K562 (cell line): ENCODE results near the gene TOM1. TPM values are rescaled to one million over a fixed set of nuclear protein-coding genes. Genes with fewer than 3 reads are reported as not detected.

Source experiments
- ATAC-seq: fragments of 200-7000 bp; cut with Tn5 transposase; 3 replicates; pipeline ENCODE4 v1.9.1; 2020; ENCODE audit warnings: moderate library complexity
- BruUV-seq: library from RNA; stranded (reverse); fragments of 400-500 nt; replicated peaks from 2 replicates; lab custom pipeline; 2021; lab: Mats Ljungman, UMichigan
- CTCF ChIA-PET: fragments of 300-600 bp; formaldehyde crosslinking; extraction: SDS; loops from one replicate; lab custom pipeline; 2021; ENCODE audit warnings: low intra/inter-chr PET ratio; lab: Yijun Ruan, JAX
- POLR2A ChIA-PET: fragments of 300-600, 350-650 bp; sonication (Branson Sonifier 250); formaldehyde crosslinking; extraction: SDS; loops from one replicate; lab custom pipeline; 2021; ENCODE audit warnings: antibody characterized with exemption, inconsistent platforms; lab: Yijun Ruan, JAX
- DNase-seq, 4 experiments: peaks; one replicate each; pipeline versions ENCODE4 v3.0.0 to v3.0.0-alpha.2; 2011 to 2018; ENCODE audit warnings: low spot score in 3 of 4, mixed read lengths in 3 of 4; ENCODE audit errors: extremely low read depth in 1 of 4
- FAIRE-seq: peaks from 2 replicates; lab custom pipeline; 2011; peaks lifted over from hg19 to GRCh38; lab: Jason Lieb, UNC
- H2AFZ ChIP-seq: 2 replicates; pipeline ENCODE4 v1.6.0; 2011; ENCODE audit warnings: low read depth, low read length, control low read depth, inconsistent platforms
- H3K27ac ChIP-seq: fragments of 200-600 bp; 3 replicates; pipeline ENCODE4 v1.8.0; 2011; ENCODE audit warnings: low read depth, mild to moderate bottlenecking, control low read depth, inconsistent platforms, low read length, moderate library complexity, mixed read lengths; ENCODE audit errors: extremely low read depth
- H3K27me3 ChIP-seq, 2 experiments: fragments of 300-600 bp in 1 of 2; 2 replicates in 1 of 2; 3 replicates in 1 of 2; pipeline versions ENCODE4 v1.6.0 to v1.8.0; 2011; ENCODE audit warnings: inconsistent platforms in 2 of 2, low read length in 2 of 2, mild to moderate bottlenecking in 1 of 2, mixed read lengths in 1 of 2, moderate library complexity in 1 of 2; ENCODE audit not compliant: control insufficient read depth in 2 of 2, insufficient read depth in 2 of 2
- H3K36me3 ChIP-seq: fragments of 300-600 bp; 3 replicates; pipeline ENCODE4 v1.8.0; 2011; ENCODE audit warnings: mild to moderate bottlenecking, low read length, inconsistent platforms; ENCODE audit not compliant: control insufficient read depth, insufficient read depth
- H3K4me1 ChIP-seq, 2 experiments: fragments of 200-600 bp in 1 of 2; replicated peaks in 1 of 2; 2 replicates in 1 of 2; 3 replicates in 1 of 2; pipeline versions ENCODE4 v1.5.1 to v1.8.0; 2011; ENCODE audit warnings: inconsistent platforms in 2 of 2, low read length in 2 of 2, mild to moderate bottlenecking in 1 of 2, mixed read lengths in 1 of 2, moderate library complexity in 1 of 2; ENCODE audit not compliant: control insufficient read depth in 2 of 2, insufficient read depth in 2 of 2
- H3K4me2 ChIP-seq: 2 replicates; pipeline ENCODE4 v1.6.1; 2011; ENCODE audit warnings: low read length, control low read depth, inconsistent platforms, mixed read lengths; ENCODE audit not compliant: insufficient read depth
- H3K4me3 ChIP-seq: fragments of 200-600 bp; sonication (generic), shearing (Covaris generic); 2 replicates; pipeline ENCODE4 v1.5.1; 2016; ENCODE audit warnings: control low read depth, inconsistent platforms
- H3K79me2 ChIP-seq: fragments of 200-600 bp; 3 replicates; pipeline ENCODE4 v1.8.0; 2011; ENCODE audit warnings: low read length, inconsistent platforms; ENCODE audit not compliant: control insufficient read depth, insufficient read depth
- H3K9ac ChIP-seq, 2 experiments: 2 replicates each; pipeline versions ENCODE4 v1.6.0 to v1.6.1; 2011; ENCODE audit warnings: low read depth in 2 of 2, low read length in 2 of 2, control low read depth in 1 of 2, inconsistent platforms in 1 of 2, mild to moderate bottlenecking in 1 of 2, mixed read lengths in 1 of 2; ENCODE audit not compliant: insufficient read depth in 1 of 2
- H3K9me1 ChIP-seq: one replicate; pipeline ENCODE4 v1.6.0; 2011; ENCODE audit warnings: inconsistent platforms, mild to moderate bottlenecking, low read length, moderate library complexity; ENCODE audit not compliant: control insufficient read depth, insufficient read depth
- H3K9me3 ChIP-seq: replicated peaks from 2 replicates; pipeline ENCODE4 v1.5.1; 2011; ENCODE audit warnings: low read depth, low read length, inconsistent platforms; ENCODE audit not compliant: control insufficient read depth, insufficient read depth
- H4K20me1 ChIP-seq: replicated peaks from 2 replicates; pipeline ENCODE4 v1.6.1; 2011; ENCODE audit warnings: low read length, inconsistent platforms, mixed read lengths; ENCODE audit not compliant: control insufficient read depth, insufficient read depth
- CHD7 ChIP-seq: fragments of 200-600 bp; sonication (generic); IDR thresholded peaks from one replicate; pipeline ENCODE4 v1.6.1; 2012; ENCODE audit warnings: mild to moderate bottlenecking, low read depth, low read length, inconsistent platforms
- DIDO1 ChIP-seq: fragments of 450-650 bp; IDR thresholded peaks from 2 replicates; pipeline ENCODE4 v1.6.1; 2016; ENCODE audit warnings: low read depth, missing biosample characterization, missing genetic modification characterization
- GATAD2B ChIP-seq: fragments of 450-650 bp; IDR thresholded peaks from 2 replicates; pipeline ENCODE4 v1.6.1; 2017; ENCODE audit warnings: mild to moderate bottlenecking, borderline replicate concordance
- KAT8 ChIP-seq: fragments of 450-650 bp; IDR thresholded peaks from 2 replicates; pipeline ENCODE4 v1.6.1; 2016; ENCODE audit warnings: low read depth, mild to moderate bottlenecking
- POLR2H ChIP-seq: IDR thresholded peaks from 2 replicates; pipeline ENCODE4 v1.6.1; 2016; ENCODE audit warnings: missing genetic modification characterization, low read depth, mild to moderate bottlenecking, control low read depth, missing compliant biosample characterization, moderate library complexity
- ZNF253 ChIP-seq: fragments of 250-450 bp; sonication (Bioruptor Pico); conservative IDR thresholded peaks from 2 replicates; pipeline ENCODE4 v1.6.1; 2021; ENCODE audit warnings: mild to moderate bottlenecking
- ZNF398 ChIP-seq: fragments of 250-450 bp; sonication (Bioruptor Pico); IDR thresholded peaks from 2 replicates; pipeline ENCODE4 v1.8.0; 2021; ENCODE audit warnings: moderate library complexity, mild to moderate bottlenecking, inconsistent platforms
- WGBS: fragments of 100-300 bp; shearing (Covaris generic); methylation state at CpG from one replicate; pipeline ENCODE4 v1.1.6; 2016; ENCODE audit warnings: low coverage, mixed read lengths; ENCODE audit not compliant: insufficient coverage; ENCODE audit errors: missing lambda C conversion rate; 5-methylcytosine and 5-hydroxymethylcytosine counted together
- in situ Hi-C: fragments of 300-500 bp; cut with MboI; formaldehyde crosslinking; loops from 4 replicates; pipeline ENCODE4 v1.15.0; 2018; ENCODE audit warnings: inconsistent platforms, mixed read lengths
- intact Hi-C: fragments of 100-400 bp; cut with micrococcal nuclease; formaldehyde crosslinking; loops from 2 replicates; pipeline ENCODE4 v1.14.2; 2022
- polyA plus RNA-seq, 8 experiments: library from polyadenylated mRNA; depleted of rRNA in 4 of 8; stranded (reverse) in 5 of 8; unstranded in 3 of 8; fragments of >200 nt; fragmentation: Nextera tagmentation in 2 of 8; fragmentation: Illumina TruSeq in 1 of 8; extraction: Ambion mirVana in 2 of 8; extraction: Trizol in 1 of 8; gene quantifications; 2 replicates each; pipeline versions ENCODE4 v1.2.1 to v1.2.3, GENCODE V29; 2011 to 2014; ENCODE audit warnings: inconsistent platforms in 1 of 8, missing spikeins in 1 of 8
- total RNA-seq, 7 experiments: library from RNA; depleted of rRNA in 6 of 7; stranded (reverse); fragments of >200 nt in 6 of 7; fragmentation: Illumina TruSeq in 2 of 7; extraction: Trizol in 2 of 7; gene quantifications; 2 replicates each; pipeline versions ENCODE4 v1.2.1 to v1.2.3, GENCODE V29; 2011 to 2021; ENCODE audit warnings: low replicate concordance in 1 of 7

TOM1 gene
- total and polyA plus RNA-seq, 9 of the 15 experiments (the other 6 are each of a cell fraction or from before 2014, with no cell fraction given), result 0.64 to 20.6 (median 12.0) TPM

GRCh38 chr22:35379146-35379993 is 79.7 kb downstream of the TOM1 start:
- Histone ChIP-seq H3K79me2 (no peaks in the 10 kb centered on the region), H3K4me2 (no peak overlapping the region), H3K27ac (no peak overlapping the region), H3K36me3 (no peaks in the 10 kb centered on the region), H3K9me3 (no peaks in the 10 kb centered on the region), H3K4me1 (peaks cover 20 to 24% of the 10 kb centered on the region in 2 experiments), H4K20me1 (no peaks in the 10 kb centered on the region), H3K27me3 (no peaks in the 10 kb centered on the region), H2AFZ (no peak overlapping the region), H3K9me1 (no peaks in the 10 kb centered on the region), H3K4me3 (no peak overlapping the region), H3K9ac (no peak overlapping the region)
- no peak for DNase-seq
- FAIRE-seq, result no peak
- intact Hi-C loops (no loop called here), in situ Hi-C loops (no loop called here)
- CTCF ChIA-PET, result no interaction called here
- POLR2A ChIA-PET, result interaction anchor here (0.9 kb wide), 1 partner anchor 7 kb away, joined by 3 read pairs; no protein-coding TSS in a partner anchor
- WGBS, result 68% methylated on average over 9 of the region's 10 CpGs
- no TSS peak for BruUV-seq
- ATAC-seq, result no peak
- TF ChIP-seq POLR2H (tag) (no peak), CHD7 (no peak), GATAD2B (no peak), KAT8 (no peak), ZNF398 (CRISPR knock-in tag) (no peak), DIDO1 (no peak), ZNF253 (CRISPR knock-in tag) (no peak)
